H9 (cell line): ENCODE data around the gene ZC3HAV1L. TPM values are rescaled to one million over a fixed set of nuclear protein-coding genes. Genes with fewer than 3 reads are reported as not detected.

Source experiments
- DNase-seq: peaks from one replicate; pipeline ENCODE4 v3.0.0-alpha.2; 2017
- H2AFZ ChIP-seq: one replicate; pipeline ENCODE4 v1.6.1; 2013; ENCODE audit warnings: mild to moderate bottlenecking, low read length, control low read depth, moderate library complexity
- H2AK5ac ChIP-seq: 2 replicates; pipeline ENCODE4 v1.6.1; 2013; ENCODE audit warnings: low read length, control low read depth, mixed read lengths; ENCODE audit not compliant: insufficient read length
- H2BK120ac ChIP-seq: one replicate; pipeline ENCODE4 v1.6.1; 2013; ENCODE audit warnings: low read depth, mild to moderate bottlenecking, low read length, control low read depth, inconsistent platforms; ENCODE audit not compliant: poor library complexity, severe bottlenecking
- H2BK12ac ChIP-seq: 2 replicates; pipeline ENCODE4 v1.6.1; 2013; ENCODE audit warnings: low read length, control low read depth, mixed read lengths, low read depth; ENCODE audit not compliant: insufficient read length
- H2BK15ac ChIP-seq: 2 replicates; pipeline ENCODE4 v1.6.1; 2013; ENCODE audit warnings: low read depth, low read length, control low read depth
- H2BK20ac ChIP-seq: one replicate; pipeline ENCODE4 v1.6.1; 2013; ENCODE audit warnings: low read depth, mild to moderate bottlenecking, low read length, control low read depth, inconsistent platforms; ENCODE audit not compliant: poor library complexity, severe bottlenecking
- H2BK5ac ChIP-seq: 2 replicates; pipeline ENCODE4 v1.6.1; 2013; ENCODE audit warnings: low read length, control low read depth, mixed read lengths; ENCODE audit not compliant: insufficient read length
- H3K14ac ChIP-seq: 2 replicates; pipeline ENCODE4 v1.6.1; 2013; ENCODE audit warnings: low read length, control low read depth; ENCODE audit not compliant: insufficient read depth
- H3K18ac ChIP-seq: 2 replicates; pipeline ENCODE4 v1.6.1; 2013; ENCODE audit warnings: low read depth, mild to moderate bottlenecking, mixed read lengths, low read length, control low read depth; ENCODE audit not compliant: insufficient read length
- H3K23ac ChIP-seq: 2 replicates; pipeline ENCODE4 v1.6.1; 2013; ENCODE audit warnings: low read length, control low read depth, mixed read lengths, low read depth; ENCODE audit not compliant: insufficient read length
- H3K23me2 ChIP-seq: 2 replicates; pipeline ENCODE4 v1.6.1; 2013; ENCODE audit warnings: low read depth, mild to moderate bottlenecking, mixed read lengths, low read length, control low read depth; ENCODE audit not compliant: insufficient read length, poor library complexity, severe bottlenecking
- H3K27ac ChIP-seq: 2 replicates; pipeline ENCODE4 v1.5.1; 2013; ENCODE audit warnings: low read length, control low read depth, mixed read lengths, low read depth; ENCODE audit not compliant: insufficient read length
- H3K27me3 ChIP-seq: 2 replicates; pipeline ENCODE4 v1.6.1; 2013; ENCODE audit warnings: low read length, control low read depth, inconsistent platforms; ENCODE audit not compliant: insufficient read depth
- H3K4ac ChIP-seq: 2 replicates; pipeline ENCODE4 v1.6.1; 2013; ENCODE audit warnings: low read depth, mild to moderate bottlenecking, control low read depth, inconsistent platforms, low read length, moderate library complexity
- H3K4me1 ChIP-seq: 2 replicates; pipeline ENCODE4 v1.6.1; 2013; ENCODE audit warnings: low read length, control low read depth, inconsistent platforms; ENCODE audit not compliant: insufficient read depth
- H3K4me2 ChIP-seq: 2 replicates; pipeline ENCODE4 v1.6.1; 2013; ENCODE audit warnings: low read length, control low read depth, mixed read lengths; ENCODE audit not compliant: insufficient read length, insufficient read depth
- H3K56ac ChIP-seq: 2 replicates; pipeline ENCODE4 v1.6.1; 2013; ENCODE audit warnings: low read depth, mild to moderate bottlenecking, mixed read lengths, low read length, control low read depth; ENCODE audit not compliant: insufficient read length
- H3K79me1 ChIP-seq: 2 replicates; pipeline ENCODE4 v1.6.1; 2013; ENCODE audit warnings: low read depth, mild to moderate bottlenecking, moderate library complexity, low read length, control low read depth, inconsistent platforms; ENCODE audit not compliant: insufficient read depth, poor library complexity, severe bottlenecking
- H3K79me2 ChIP-seq: 2 replicates; pipeline ENCODE4 v1.6.1; 2013; ENCODE audit warnings: low read length, control low read depth, inconsistent platforms; ENCODE audit not compliant: insufficient read depth
- H3K9ac ChIP-seq: 2 replicates; pipeline ENCODE4 v1.6.1; 2013; ENCODE audit warnings: low read length, control low read depth, mixed read lengths; ENCODE audit not compliant: insufficient read length; ENCODE audit errors: extremely low read depth
- H3K9me3 ChIP-seq: one replicate; pipeline ENCODE4 v1.6.1; 2013; ENCODE audit warnings: low read depth, low read length, inconsistent platforms; ENCODE audit not compliant: control insufficient read depth
- H3T11ph ChIP-seq: one replicate; pipeline ENCODE4 v1.6.1; 2013; ENCODE audit warnings: mild to moderate bottlenecking, low read length, control low read depth, inconsistent platforms
- H4K20me1 ChIP-seq: one replicate; pipeline ENCODE4 v1.6.1; 2013; ENCODE audit not compliant: control insufficient read depth, insufficient read length, insufficient read depth
- H4K5ac ChIP-seq: 2 replicates; pipeline ENCODE4 v1.6.1; 2013; ENCODE audit warnings: low read depth, mild to moderate bottlenecking, mixed read lengths, low read length, control low read depth; ENCODE audit not compliant: insufficient read length
- H4K8ac ChIP-seq: replicated peaks from 2 replicates; pipeline ENCODE4 v1.6.1; 2013; ENCODE audit warnings: low read length, control low read depth, mixed read lengths, low read depth; ENCODE audit not compliant: insufficient read length
- H4K91ac ChIP-seq: 2 replicates; pipeline ENCODE4 v1.6.1; 2013; ENCODE audit warnings: low read depth, mild to moderate bottlenecking, moderate library complexity, mixed read lengths, low read length, control low read depth; ENCODE audit not compliant: insufficient read length
- H3K27ac Mint-ChIP-seq, 3 experiments: 2 replicates in 2 of 3; 3 replicates in 1 of 3; pipeline ENCODE4 v1.8.0; 2020 to 2021; ENCODE audit warnings: mixed read lengths in 3 of 3, mild to moderate bottlenecking in 1 of 3, moderate library complexity in 1 of 3
- H3K27me3 Mint-ChIP-seq: 2 replicates; pipeline ENCODE4 v1.8.0; 2021; ENCODE audit warnings: low read depth, mild to moderate bottlenecking, moderate library complexity, mixed read lengths
- H3K36me3 Mint-ChIP-seq, 3 experiments: 2 replicates in 2 of 3; 3 replicates in 1 of 3; pipeline ENCODE4 v1.8.0; 2020 to 2021; ENCODE audit warnings: low read depth in 3 of 3, mixed read lengths in 3 of 3; ENCODE audit not compliant: insufficient read depth in 1 of 3
- H3K4me1 Mint-ChIP-seq, 2 experiments: 2 replicates each; pipeline ENCODE4 v1.8.0; 2020; ENCODE audit warnings: mixed read lengths in 2 of 2
- H3K4me3 Mint-ChIP-seq, 2 experiments: 2 replicates in 1 of 2; 3 replicates in 1 of 2; pipeline ENCODE4 v1.8.0; 2020 to 2021; ENCODE audit warnings: mild to moderate bottlenecking in 2 of 2, mixed read lengths in 2 of 2, moderate library complexity in 1 of 2
- H3K9me3 Mint-ChIP-seq, 2 experiments: 2 replicates in 1 of 2; 3 replicates in 1 of 2; pipeline ENCODE4 v1.8.0; 2020; ENCODE audit warnings: mild to moderate bottlenecking in 2 of 2, mixed read lengths in 2 of 2, moderate library complexity in 1 of 2
- CTCF ChIP-seq: fragments of 200-600 bp; sonication (generic); conservative IDR thresholded peaks from 3 replicates; pipeline ENCODE4 v1.8.0; 2021; ENCODE audit warnings: antibody characterized with exemption, mild to moderate bottlenecking
- WGBS: extraction: QIAGEN DNeasy Blood & Tissue Kit; methylation state at CpG from one replicate; pipeline ENCODE4 v1.1.7; 2013; ENCODE audit warnings: missing lambda C conversion rate, low lambda C conversion rate, mixed read lengths; ENCODE audit not compliant: insufficient read length; ENCODE audit errors: extremely low coverage; 5-methylcytosine and 5-hydroxymethylcytosine counted together
- total RNA-seq: library from RNA; stranded (reverse); gene quantifications from 2 replicates; pipeline ENCODE4 v1.2.1, GENCODE V29; 2021

ZC3HAV1L gene
- total RNA-seq, 1 experiment from 2014 or later, result not detected

- H3K79me2 ChIP-seq, result no peaks in the 10 kb centered on the region
- H3K23me2 ChIP-seq, result peaks cover 7% of the 10 kb centered on the region
- H3K4ac ChIP-seq, result no peak overlapping the region
- no peak overlapping the region for H2BK20ac ChIP-seq
- H2BK15ac ChIP-seq, result no peak overlapping the region
- no peak overlapping the region for H2BK5ac ChIP-seq
- Mint-ChIP-seq H3K27ac (peak overlapping the region in 1 of 3 experiments; percentile 60; a peak in 1 of 7 replicates), H3K9me3 (no peaks in the 10 kb centered on the region; a peak in 2 of 5 replicates), H3K4me1 (peaks cover 10% of the 10 kb centered on the region in 2 experiments), H3K4me3 (no peak overlapping the region), H3K36me3 (peaks cover 0 to 1% (median 0%) of the 10 kb centered on the region in 3 experiments; a peak in 2 of 7 replicates), H3K27me3 (no peaks in the 10 kb centered on the region)
- no peak for DNase-seq
- TF ChIP-seq CTCF, result no peak
- H4K91ac ChIP-seq, result no peak overlapping the region
- no peaks in the 10 kb centered on the region for H4K20me1 ChIP-seq
- no peak overlapping the region for H3K14ac ChIP-seq
- no CpG with 5 or more reads among the region's 6 CpGs for WGBS
- H3K18ac ChIP-seq, result no peak overlapping the region
- H3K4me1 ChIP-seq, result peaks cover 2% of the 10 kb centered on the region; the same call in 1 of the 2 replicates
- H2BK12ac ChIP-seq, result no peak overlapping the region
- no peaks in the 10 kb centered on the region for H3K9me3 ChIP-seq
- no peak overlapping the region for H3K23ac ChIP-seq
- H4K5ac ChIP-seq, result no peak overlapping the region
- no peak overlapping the region for H3K56ac ChIP-seq
- H2AK5ac ChIP-seq, result no peak overlapping the region
- H2BK120ac ChIP-seq, result no peak overlapping the region
- no peak overlapping the region for H4K8ac ChIP-seq
- H3K9ac ChIP-seq, result no peak overlapping the region
- H2AFZ ChIP-seq, result no peak overlapping the region
- H3K79me1 ChIP-seq, result no peaks in the 10 kb centered on the region
- no peaks in the 10 kb centered on the region for H3K27me3 ChIP-seq
- H3T11ph ChIP-seq, result no peak overlapping the region
- H3K4me2 ChIP-seq, result no peak overlapping the region
- H3K27ac ChIP-seq, result no peak overlapping the region
Measured at GRCh38 chr7:139033346-139034114, 2.3 kb downstream of the ZC3HAV1L start.
